HCT116 (cell line): Measurements from ENCODE around the gene FILIP1. TPM values are rescaled to one million over a fixed set of nuclear protein-coding genes. Genes with fewer than 3 reads are reported as not detected.

Source experiments
- ATAC-seq: fragments of 200-7000 bp; cut with Tn5 transposase; 2 replicates; pipeline ENCODE4 v1.9.1; 2020; ENCODE audit warnings: mild to moderate bottlenecking, moderate library complexity
- BruUV-seq: library from RNA; stranded (reverse); fragments of 400-500 nt; replicated peaks from 2 replicates; lab custom pipeline; 2021; lab: Mats Ljungman, UMichigan
- CTCF ChIA-PET: fragments of 300-600 bp; sonication (Branson Sonifier 250); formaldehyde crosslinking; loops from one replicate; lab custom pipeline; 2021; ENCODE audit warnings: antibody characterized with exemption; lab: Charles Lee
- POLR2A ChIA-PET: fragments of 300-600, 350-600 bp; sonication (Branson Sonifier 250); formaldehyde crosslinking; loops from one replicate; lab custom pipeline; 2021; ENCODE audit warnings: antibody characterized with exemption; lab: Charles Lee
- RAD21 ChIA-PET, 2 experiments: fragments of 300-600 bp; sonication (Branson Sonifier 250); formaldehyde crosslinking; loops; one replicate each; lab custom pipeline; 2023; ENCODE audit warnings: low total read pairs in 2 of 2; ENCODE audit not compliant: uncharacterized antibody in 2 of 2, unreplicated experiment in 2 of 2, low non-redundant PET in 1 of 2; lab: Charles Lee
- DNase-seq: peaks from one replicate; pipeline ENCODE4 v3.0.0-alpha.2; 2010; ENCODE audit warnings: low read depth, low spot score
- H2AFZ ChIP-seq: fragments of 200-600 bp; shearing (Covaris generic), sonication (generic); 2 replicates; pipeline ENCODE4 v1.6.1; 2017; ENCODE audit warnings: low read depth, mixed run types, mixed read lengths, antibody characterized with exemption, low read length; ENCODE audit not compliant: poor library complexity, severe bottlenecking
- H3K27ac ChIP-seq: 2 replicates; pipeline ENCODE4 v1.5.1; 2012; ENCODE audit warnings: low read depth, low read length
- H3K27me3 ChIP-seq: fragments of 200-600 bp; sonication (generic); 2 replicates; pipeline ENCODE4 v1.6.1; 2016; ENCODE audit warnings: mixed run types, low read length, mixed read lengths; ENCODE audit not compliant: insufficient read depth
- H3K36me3 ChIP-seq, 2 experiments: fragments of 200-500 bp in 1 of 2; fragments of 200-600 bp in 1 of 2; sonication (Bioruptor generic) in 1 of 2; sonication (generic) in 1 of 2; 2 replicates each; pipeline versions ENCODE4 v1.5.1 to v1.6.1; 2014 to 2016; ENCODE audit warnings: low read length in 2 of 2, inconsistent platforms in 1 of 2, mixed read lengths in 1 of 2, mixed run types in 1 of 2; ENCODE audit not compliant: insufficient read depth in 2 of 2, control insufficient read depth in 1 of 2
- H3K4me1 ChIP-seq, 2 experiments: fragments of 200-600 bp in 1 of 2; sonication (generic) in 1 of 2; 2 replicates each; pipeline versions ENCODE4 v1.5.1 to v1.6.1; 2012 to 2017; ENCODE audit warnings: low read length in 2 of 2, inconsistent platforms in 1 of 2, mild to moderate bottlenecking in 1 of 2, mixed read lengths in 1 of 2, mixed run types in 1 of 2, moderate library complexity in 1 of 2; ENCODE audit not compliant: insufficient read depth in 2 of 2, control insufficient read depth in 1 of 2
- H3K4me2 ChIP-seq: fragments of 200-600 bp; sonication (generic); 2 replicates; pipeline ENCODE4 v1.6.1; 2017; ENCODE audit warnings: mixed run types, low read length, mixed read lengths
- H3K4me3 ChIP-seq, 2 experiments: fragments of 200-600 bp in 1 of 2; sonication (generic) in 1 of 2; replicated peaks in 1 of 2; 2 replicates each; pipeline ENCODE4 v1.5.1; 2011 to 2016; ENCODE audit warnings: low read length in 2 of 2, control low read depth in 1 of 2, low read depth in 1 of 2, mild to moderate bottlenecking in 1 of 2, mixed read lengths in 1 of 2, mixed run types in 1 of 2
- H3K79me2 ChIP-seq: fragments of 200-600 bp; sonication (generic); 2 replicates; pipeline ENCODE4 v1.6.1; 2017; ENCODE audit warnings: mild to moderate bottlenecking, mixed run types, low read length, moderate library complexity, mixed read lengths; ENCODE audit not compliant: insufficient read depth
- H3K9ac ChIP-seq: fragments of 200-600 bp; sonication (generic); 2 replicates; pipeline ENCODE4 v1.6.1; 2016; ENCODE audit warnings: low read length, mixed read lengths
- H3K9me2 ChIP-seq: fragments of 200-600 bp; sonication (generic), shearing (Covaris generic); 2 replicates; pipeline ENCODE4 v1.6.1; 2017; ENCODE audit warnings: mixed run types, mild to moderate bottlenecking, moderate library complexity; ENCODE audit not compliant: insufficient read depth
- H3K9me3 ChIP-seq, 2 experiments: fragments of 200-500 bp in 1 of 2; fragments of 200-600 bp in 1 of 2; sonication (Bioruptor generic) in 1 of 2; sonication (generic) in 1 of 2; 2 replicates each; pipeline ENCODE4 v1.6.1; 2014 to 2017; ENCODE audit warnings: low read length in 2 of 2, mixed read lengths in 2 of 2, inconsistent platforms in 1 of 2, low read depth in 1 of 2, mild to moderate bottlenecking in 1 of 2, mixed run types in 1 of 2, moderate library complexity in 1 of 2; ENCODE audit not compliant: control insufficient read depth in 1 of 2, insufficient read depth in 1 of 2
- H4K20me1 ChIP-seq: fragments of 200-600 bp; sonication (generic), shearing (Covaris generic); 2 replicates; pipeline ENCODE4 v1.6.1; 2017; ENCODE audit warnings: mixed run types, mild to moderate bottlenecking, moderate library complexity; ENCODE audit not compliant: insufficient read depth
- CEBPB ChIP-seq: IDR thresholded peaks from 2 replicates; pipeline ENCODE4 v1.6.1; 2012; ENCODE audit warnings: low read depth
- EGR1 ChIP-seq: IDR thresholded peaks from 2 replicates; pipeline ENCODE4 v1.6.1; 2012; ENCODE audit warnings: low read depth
- EZH2 ChIP-seq: fragments of 200-600 bp; sonication (generic); IDR thresholded peaks from 2 replicates; pipeline ENCODE4 v1.6.1; 2017; ENCODE audit warnings: antibody characterized with exemption, mixed run types
- FOSL1 ChIP-seq: IDR thresholded peaks from 2 replicates; pipeline ENCODE4 v1.6.1; 2012; ENCODE audit warnings: low read depth
- JUND ChIP-seq: IDR thresholded peaks from 2 replicates; pipeline ENCODE4 v1.6.1; 2012
- POLR2A ChIP-seq: IDR thresholded peaks from 2 replicates; pipeline ENCODE4 v1.7.0; 2011; ENCODE audit warnings: borderline replicate concordance; ENCODE audit not compliant: insufficient read depth, insufficient read length; ENCODE audit errors: extremely low read depth
- POLR2AphosphoS5 ChIP-seq: IDR thresholded peaks from 2 replicates; pipeline ENCODE4 v1.6.1; 2011; ENCODE audit warnings: mild to moderate bottlenecking, low read depth, low read length, moderate library complexity
- RAD21 ChIP-seq: IDR thresholded peaks from 2 replicates; pipeline ENCODE4 v1.6.1; 2012; ENCODE audit warnings: low read depth, mild to moderate bottlenecking
- SIN3A ChIP-seq: IDR thresholded peaks from 2 replicates; pipeline ENCODE4 v1.6.1; 2012; ENCODE audit warnings: low read depth
- SP1 ChIP-seq: IDR thresholded peaks from 2 replicates; pipeline ENCODE4 v1.6.1; 2012; ENCODE audit warnings: low read depth
- SRF ChIP-seq: IDR thresholded peaks from 2 replicates; pipeline ENCODE4 v1.6.1; 2012; ENCODE audit warnings: low read depth
- intact Hi-C: fragments of 100-400 bp; cut with micrococcal nuclease; formaldehyde crosslinking; loops from 2 replicates; pipeline ENCODE4 v1.10.0; 2022
- total RNA-seq: library from RNA; stranded (reverse); gene quantifications from one replicate; pipeline ENCODE4 v1.2.1, GENCODE V29; 2021; ENCODE audit not compliant: unreplicated experiment
- TF ChIP-seq, protein P1 (sequence below): IDR thresholded peaks from 2 replicates; pipeline ENCODE4 v1.6.1; 2011; ENCODE audit warnings: mild to moderate bottlenecking, low read length, moderate library complexity; ENCODE audit not compliant: insufficient replicate concordance; ENCODE audit errors: extremely low read depth
- TF ChIP-seq, protein P2 (sequence below): IDR thresholded peaks from 2 replicates; pipeline ENCODE4 v1.6.1; 2012
- TF ChIP-seq, protein P3 (sequence below), 3 experiments: fragments of 200-600 bp in 1 of 3; sonication (generic) in 1 of 3; IDR thresholded peaks in 2 of 3; conservative IDR thresholded peaks in 1 of 3; 2 replicates each; pipeline ENCODE4 v1.5.1; 2012 to 2017; ENCODE audit warnings: low read depth in 2 of 3, low read length in 2 of 3, antibody characterized with exemption in 1 of 3, borderline replicate concordance in 1 of 3, control low read depth in 1 of 3, mild to moderate bottlenecking in 1 of 3, mixed read lengths in 1 of 3, mixed run types in 1 of 3, moderate library complexity in 1 of 3; ENCODE audit not compliant: insufficient read depth in 1 of 3
- TF ChIP-seq, protein P4 (sequence below): IDR thresholded peaks from 2 replicates; pipeline ENCODE4 v1.6.1; 2012; ENCODE audit warnings: low read depth

FILIP1 gene
- total RNA-seq, 1 experiment from 2014 or later = 0.05 TPM

DNA sequence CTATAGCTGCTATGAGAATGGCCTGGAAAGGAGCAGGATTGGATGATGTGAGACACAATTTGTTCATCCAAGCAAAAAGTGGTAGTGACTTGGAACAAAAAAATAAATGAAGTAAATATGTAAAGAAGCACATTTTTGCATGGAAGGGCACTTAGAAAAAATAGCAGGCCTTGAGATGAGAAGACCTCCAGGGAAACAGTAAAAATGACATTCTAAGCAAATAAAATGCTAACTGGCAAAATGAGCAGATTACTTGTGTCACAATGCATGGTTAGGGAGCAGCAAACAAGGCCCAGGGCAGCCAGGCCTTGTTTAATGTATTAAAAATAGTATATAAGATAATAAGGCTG is 230.2 kb downstream of the FILIP1 start (continued):
- TF ChIP-seq, protein P1, sequence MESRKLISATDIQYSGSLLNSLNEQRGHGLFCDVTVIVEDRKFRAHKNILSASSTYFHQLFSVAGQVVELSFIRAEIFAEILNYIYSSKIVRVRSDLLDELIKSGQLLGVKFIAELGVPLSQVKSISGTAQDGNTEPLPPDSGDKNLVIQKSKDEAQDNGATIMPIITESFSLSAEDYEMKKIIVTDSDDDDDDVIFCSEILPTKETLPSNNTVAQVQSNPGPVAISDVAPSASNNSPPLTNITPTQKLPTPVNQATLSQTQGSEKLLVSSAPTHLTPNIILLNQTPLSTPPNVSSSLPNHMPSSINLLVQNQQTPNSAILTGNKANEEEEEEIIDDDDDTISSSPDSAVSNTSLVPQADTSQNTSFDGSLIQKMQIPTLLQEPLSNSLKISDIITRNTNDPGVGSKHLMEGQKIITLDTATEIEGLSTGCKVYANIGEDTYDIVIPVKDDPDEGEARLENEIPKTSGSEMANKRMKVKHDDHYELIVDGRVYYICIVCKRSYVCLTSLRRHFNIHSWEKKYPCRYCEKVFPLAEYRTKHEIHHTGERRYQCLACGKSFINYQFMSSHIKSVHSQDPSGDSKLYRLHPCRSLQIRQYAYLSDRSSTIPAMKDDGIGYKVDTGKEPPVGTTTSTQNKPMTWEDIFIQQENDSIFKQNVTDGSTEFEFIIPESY = no peak
- TF ChIP-seq SIN3A = no peak
- no peak for TF ChIP-seq RAD21
- no peak for TF ChIP-seq SP1
- TF ChIP-seq, protein P2, sequence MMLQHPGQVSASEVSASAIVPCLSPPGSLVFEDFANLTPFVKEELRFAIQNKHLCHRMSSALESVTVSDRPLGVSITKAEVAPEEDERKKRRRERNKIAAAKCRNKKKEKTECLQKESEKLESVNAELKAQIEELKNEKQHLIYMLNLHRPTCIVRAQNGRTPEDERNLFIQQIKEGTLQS = no peak
- TF ChIP-seq POLR2A = no peak
- no peak for TF ChIP-seq EZH2
- no peak for TF ChIP-seq CEBPB
- TF ChIP-seq POLR2AphosphoS5 = no peak
- TF ChIP-seq JUND = no peak

DNA sequence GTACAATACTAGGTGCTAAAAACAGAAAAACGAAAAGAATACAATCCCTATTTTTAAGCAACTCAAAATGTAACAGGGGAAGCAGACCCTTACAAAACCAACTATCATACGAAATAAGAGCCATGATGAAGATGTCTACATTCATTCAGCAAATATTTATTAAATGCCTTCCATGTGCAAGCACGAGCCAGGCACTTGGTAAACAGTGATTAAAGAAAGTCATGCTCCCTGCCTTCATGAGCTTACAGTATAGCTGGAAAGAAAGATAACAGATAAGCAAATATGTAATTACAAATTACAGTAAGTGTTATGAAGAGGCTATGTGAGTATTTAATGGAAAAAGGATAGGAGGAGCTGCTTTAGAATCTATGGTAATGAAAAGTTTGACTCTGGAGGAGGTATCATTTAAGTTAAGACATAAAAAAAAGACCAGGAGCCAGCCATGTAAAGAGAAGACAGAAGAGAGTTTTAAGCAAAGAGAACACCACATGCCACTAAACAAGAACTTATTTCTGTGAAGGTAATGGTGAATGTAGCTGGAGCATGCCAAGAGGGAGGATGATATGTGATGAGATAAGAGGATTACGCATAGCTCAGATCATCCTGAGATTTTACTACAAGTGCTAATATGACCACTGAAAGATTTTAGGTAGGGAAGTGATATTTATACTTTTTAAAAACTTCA is 230.7 kb downstream of the FILIP1 start:
- Histone ChIP-seq H3K9ac (no peak overlapping the region), H3K27me3 (no peaks in the 10 kb centered on the region), H3K9me2 (no peaks in the 10 kb centered on the region), H4K20me1 (peaks cover 15% of the 10 kb centered on the region), H3K79me2 (peaks cover 31% of the 10 kb centered on the region), H3K27ac (no peak overlapping the region), H3K4me3 (no peak overlapping the region), H3K9me3 (no peaks in the 10 kb centered on the region), H2AFZ (no peak overlapping the region), H3K4me1 (no peaks in the 10 kb centered on the region), H3K4me2 (no peak overlapping the region), H3K36me3 (peaks cover 0 to 9% of the 10 kb centered on the region in 2 experiments; a peak in 1 of 4 replicates)
- no TSS peak for BruUV-seq
- ATAC-seq (no peak), DNase-seq (no peak)
- ChIA-PET POLR2A (no interaction called here), RAD21 (no interaction called here), CTCF (no interaction called here)
- TF ChIP-seq FOSL1 (no peak), SRF (no peak), EGR1 (no peak), CEBPB (no peak)
- TF ChIP-seq, protein P3, sequence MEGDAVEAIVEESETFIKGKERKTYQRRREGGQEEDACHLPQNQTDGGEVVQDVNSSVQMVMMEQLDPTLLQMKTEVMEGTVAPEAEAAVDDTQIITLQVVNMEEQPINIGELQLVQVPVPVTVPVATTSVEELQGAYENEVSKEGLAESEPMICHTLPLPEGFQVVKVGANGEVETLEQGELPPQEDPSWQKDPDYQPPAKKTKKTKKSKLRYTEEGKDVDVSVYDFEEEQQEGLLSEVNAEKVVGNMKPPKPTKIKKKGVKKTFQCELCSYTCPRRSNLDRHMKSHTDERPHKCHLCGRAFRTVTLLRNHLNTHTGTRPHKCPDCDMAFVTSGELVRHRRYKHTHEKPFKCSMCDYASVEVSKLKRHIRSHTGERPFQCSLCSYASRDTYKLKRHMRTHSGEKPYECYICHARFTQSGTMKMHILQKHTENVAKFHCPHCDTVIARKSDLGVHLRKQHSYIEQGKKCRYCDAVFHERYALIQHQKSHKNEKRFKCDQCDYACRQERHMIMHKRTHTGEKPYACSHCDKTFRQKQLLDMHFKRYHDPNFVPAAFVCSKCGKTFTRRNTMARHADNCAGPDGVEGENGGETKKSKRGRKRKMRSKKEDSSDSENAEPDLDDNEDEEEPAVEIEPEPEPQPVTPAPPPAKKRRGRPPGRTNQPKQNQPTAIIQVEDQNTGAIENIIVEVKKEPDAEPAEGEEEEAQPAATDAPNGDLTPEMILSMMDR (IDR thresholded peaks at IDR 0.05 in 2 of 3, conservative IDR thresholded peaks at IDR 0.05 in 1 of 3; ENCODE audit: borderline replicate concordance in 1 of 3, insufficient read depth in 1 of 3, low read depth in 2 of 3, low read length in 2 of 3) = no peak
- TF ChIP-seq, protein P4, sequence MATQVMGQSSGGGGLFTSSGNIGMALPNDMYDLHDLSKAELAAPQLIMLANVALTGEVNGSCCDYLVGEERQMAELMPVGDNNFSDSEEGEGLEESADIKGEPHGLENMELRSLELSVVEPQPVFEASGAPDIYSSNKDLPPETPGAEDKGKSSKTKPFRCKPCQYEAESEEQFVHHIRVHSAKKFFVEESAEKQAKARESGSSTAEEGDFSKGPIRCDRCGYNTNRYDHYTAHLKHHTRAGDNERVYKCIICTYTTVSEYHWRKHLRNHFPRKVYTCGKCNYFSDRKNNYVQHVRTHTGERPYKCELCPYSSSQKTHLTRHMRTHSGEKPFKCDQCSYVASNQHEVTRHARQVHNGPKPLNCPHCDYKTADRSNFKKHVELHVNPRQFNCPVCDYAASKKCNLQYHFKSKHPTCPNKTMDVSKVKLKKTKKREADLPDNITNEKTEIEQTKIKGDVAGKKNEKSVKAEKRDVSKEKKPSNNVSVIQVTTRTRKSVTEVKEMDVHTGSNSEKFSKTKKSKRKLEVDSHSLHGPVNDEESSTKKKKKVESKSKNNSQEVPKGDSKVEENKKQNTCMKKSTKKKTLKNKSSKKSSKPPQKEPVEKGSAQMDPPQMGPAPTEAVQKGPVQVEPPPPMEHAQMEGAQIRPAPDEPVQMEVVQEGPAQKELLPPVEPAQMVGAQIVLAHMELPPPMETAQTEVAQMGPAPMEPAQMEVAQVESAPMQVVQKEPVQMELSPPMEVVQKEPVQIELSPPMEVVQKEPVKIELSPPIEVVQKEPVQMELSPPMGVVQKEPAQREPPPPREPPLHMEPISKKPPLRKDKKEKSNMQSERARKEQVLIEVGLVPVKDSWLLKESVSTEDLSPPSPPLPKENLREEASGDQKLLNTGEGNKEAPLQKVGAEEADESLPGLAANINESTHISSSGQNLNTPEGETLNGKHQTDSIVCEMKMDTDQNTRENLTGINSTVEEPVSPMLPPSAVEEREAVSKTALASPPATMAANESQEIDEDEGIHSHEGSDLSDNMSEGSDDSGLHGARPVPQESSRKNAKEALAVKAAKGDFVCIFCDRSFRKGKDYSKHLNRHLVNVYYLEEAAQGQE = no peak
- intact Hi-C loops = no loop called here
